Activated B cell treated with CpG ODN at 0.5 μM for 24 hours (primary cell): ENCODE measurements around the gene CTNND1. TPM values are rescaled to one million over a fixed set of nuclear protein-coding genes. Genes with fewer than 3 reads are reported as not detected.
"Not testable (repeated sequence)": the region's sequence is repeated elsewhere in the genome, so short reads cannot be mapped to it uniquely, and the experiment has no call there.

Experiments used
- ATAC-seq: fragments of 200-7000 bp; cut with Tn5 transposase; one replicate; pipeline ENCODE4 v1.10.0; 2021; ENCODE audit warnings: low read depth, mild to moderate bottlenecking, moderate library complexity
- CTCF ChIA-PET: fragments of 350-600 bp; sonication (Branson Sonifier 250); formaldehyde crosslinking; loops from one replicate; lab custom pipeline; 2021; ENCODE audit warnings: antibody characterized with exemption; lab: Charles Lee
- POLR2A ChIA-PET: fragments of 350-600 bp; sonication (Branson Sonifier 250); formaldehyde crosslinking; loops from one replicate; lab custom pipeline; 2021; ENCODE audit warnings: antibody characterized with exemption; lab: Charles Lee
- DNase-seq: peaks from one replicate; pipeline ENCODE4 v3.0.0; 2022
- H3K27ac Mint-ChIP-seq: one replicate; pipeline ENCODE4 v1.8.0; 2020; ENCODE audit warnings: mixed read lengths
- H3K27me3 Mint-ChIP-seq: one replicate; pipeline ENCODE4 v1.8.0; 2021; ENCODE audit warnings: mixed read lengths
- H3K36me3 Mint-ChIP-seq: one replicate; pipeline ENCODE4 v1.8.0; 2021; ENCODE audit warnings: low read depth, mixed read lengths
- H3K4me1 Mint-ChIP-seq: one replicate; pipeline ENCODE4 v1.8.0; 2021; ENCODE audit warnings: mixed read lengths
- H3K4me3 Mint-ChIP-seq: one replicate; pipeline ENCODE4 v1.8.0; 2020; ENCODE audit warnings: mild to moderate bottlenecking, mixed read lengths
- H3K9me3 Mint-ChIP-seq: one replicate; pipeline ENCODE4 v1.8.0; 2020; ENCODE audit warnings: mixed read lengths
- intact Hi-C: fragments of 100-400 bp; cut with micrococcal nuclease; formaldehyde crosslinking; loops from one replicate; pipeline ENCODE4 v1.15.1; 2024
- total RNA-seq: library from RNA; stranded (reverse); gene quantifications from 2 replicates; pipeline ENCODE4 v1.2.3, GENCODE V29; 2022
- TF ChIP-seq, protein P1 (sequence below): fragments of 200-600 bp; IDR thresholded peaks from one replicate; pipeline ENCODE4 v1.8.0; 2022; ENCODE audit warnings: antibody characterized with exemption, mild to moderate bottlenecking

CTNND1 gene
- total RNA-seq = 34.2 and 42.3 TPM in 2 replicates

DNA sequence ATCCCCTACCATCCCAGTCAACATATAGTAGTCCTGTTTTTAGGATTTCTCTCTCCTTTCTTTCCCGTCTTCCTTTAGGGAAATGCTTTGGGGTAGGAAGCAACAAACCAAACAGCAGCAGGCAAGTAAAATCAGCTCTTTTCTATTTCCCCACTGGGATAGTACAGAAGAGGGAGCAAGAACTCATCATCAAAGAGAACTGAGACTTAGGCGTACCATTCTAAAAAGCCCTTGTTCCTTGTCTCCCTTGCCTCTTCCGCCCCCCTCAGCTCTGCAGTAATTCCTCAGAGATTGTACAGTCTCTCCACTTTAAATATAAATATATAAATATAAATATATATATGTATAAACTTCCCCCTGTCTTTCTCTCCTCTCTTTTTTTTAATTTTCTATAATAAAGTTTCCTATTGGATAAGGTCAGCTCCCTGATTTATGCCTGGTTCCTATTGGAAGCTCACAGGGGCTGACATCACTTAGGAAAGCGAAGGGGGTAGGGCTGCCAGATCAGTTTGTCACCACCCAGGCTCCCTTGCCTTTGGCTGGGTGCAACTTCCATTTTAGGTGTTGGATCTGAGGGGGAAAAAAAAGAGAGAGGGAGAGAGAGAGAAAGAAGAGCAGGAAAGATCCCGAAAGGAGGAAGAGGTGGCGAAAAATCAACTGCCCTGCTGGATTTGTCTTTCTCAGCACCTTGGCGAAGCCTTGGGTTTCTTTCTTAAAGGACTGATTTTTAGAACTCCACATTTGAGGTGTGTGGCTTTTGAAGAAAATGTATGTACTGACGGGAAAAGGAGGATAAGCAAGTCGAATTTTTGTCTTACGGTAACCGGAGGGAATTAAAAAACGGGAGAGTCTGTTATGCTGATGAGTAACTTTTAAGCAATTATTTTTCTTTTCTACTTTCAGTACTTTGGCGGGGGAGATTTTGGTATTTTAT lies at the start of gene CTNND1:
Gene CTNND1, plus strand, starts transcription at position 502 of the 934 bp plus-strand sequence. CDS start 29,677 bp downstream, outside the sequence.
- ATAC-seq = peak; percentile 82
- TF ChIP-seq, protein P1, sequence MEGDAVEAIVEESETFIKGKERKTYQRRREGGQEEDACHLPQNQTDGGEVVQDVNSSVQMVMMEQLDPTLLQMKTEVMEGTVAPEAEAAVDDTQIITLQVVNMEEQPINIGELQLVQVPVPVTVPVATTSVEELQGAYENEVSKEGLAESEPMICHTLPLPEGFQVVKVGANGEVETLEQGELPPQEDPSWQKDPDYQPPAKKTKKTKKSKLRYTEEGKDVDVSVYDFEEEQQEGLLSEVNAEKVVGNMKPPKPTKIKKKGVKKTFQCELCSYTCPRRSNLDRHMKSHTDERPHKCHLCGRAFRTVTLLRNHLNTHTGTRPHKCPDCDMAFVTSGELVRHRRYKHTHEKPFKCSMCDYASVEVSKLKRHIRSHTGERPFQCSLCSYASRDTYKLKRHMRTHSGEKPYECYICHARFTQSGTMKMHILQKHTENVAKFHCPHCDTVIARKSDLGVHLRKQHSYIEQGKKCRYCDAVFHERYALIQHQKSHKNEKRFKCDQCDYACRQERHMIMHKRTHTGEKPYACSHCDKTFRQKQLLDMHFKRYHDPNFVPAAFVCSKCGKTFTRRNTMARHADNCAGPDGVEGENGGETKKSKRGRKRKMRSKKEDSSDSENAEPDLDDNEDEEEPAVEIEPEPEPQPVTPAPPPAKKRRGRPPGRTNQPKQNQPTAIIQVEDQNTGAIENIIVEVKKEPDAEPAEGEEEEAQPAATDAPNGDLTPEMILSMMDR = no peak
- ChIA-PET CTCF (interaction anchor here (8.7 kb wide), 1 partner anchor 40 kb away, joined by 69 read pairs; no protein-coding TSS in a partner anchor), POLR2A (interaction anchor here (0.6 to 2.7 kb wide), 6 partner anchors 10 to 50 kb away, joined by 3 to 15 read pairs (median 4); partner anchors contain the start of genes MED19 and SELENOH)
- Mint-ChIP-seq H3K27me3 (no peaks in the 10 kb centered on the region), H3K27ac (peak within 1 kb of the TSS; percentile 77), H3K4me3 (peak within 1 kb of the TSS; percentile 93), H3K9me3 (no peaks in the 10 kb centered on the region), H3K4me1 (peaks cover 30% of the 10 kb centered on the region), H3K36me3 (peaks cover 4% of the 10 kb centered on the region)
- DNase-seq = no peak
- intact Hi-C loops = loop anchor here (2.0 kb wide), 1 partner anchor 21 kb away; the partner anchor contains the start of gene SELENOH

DNA sequence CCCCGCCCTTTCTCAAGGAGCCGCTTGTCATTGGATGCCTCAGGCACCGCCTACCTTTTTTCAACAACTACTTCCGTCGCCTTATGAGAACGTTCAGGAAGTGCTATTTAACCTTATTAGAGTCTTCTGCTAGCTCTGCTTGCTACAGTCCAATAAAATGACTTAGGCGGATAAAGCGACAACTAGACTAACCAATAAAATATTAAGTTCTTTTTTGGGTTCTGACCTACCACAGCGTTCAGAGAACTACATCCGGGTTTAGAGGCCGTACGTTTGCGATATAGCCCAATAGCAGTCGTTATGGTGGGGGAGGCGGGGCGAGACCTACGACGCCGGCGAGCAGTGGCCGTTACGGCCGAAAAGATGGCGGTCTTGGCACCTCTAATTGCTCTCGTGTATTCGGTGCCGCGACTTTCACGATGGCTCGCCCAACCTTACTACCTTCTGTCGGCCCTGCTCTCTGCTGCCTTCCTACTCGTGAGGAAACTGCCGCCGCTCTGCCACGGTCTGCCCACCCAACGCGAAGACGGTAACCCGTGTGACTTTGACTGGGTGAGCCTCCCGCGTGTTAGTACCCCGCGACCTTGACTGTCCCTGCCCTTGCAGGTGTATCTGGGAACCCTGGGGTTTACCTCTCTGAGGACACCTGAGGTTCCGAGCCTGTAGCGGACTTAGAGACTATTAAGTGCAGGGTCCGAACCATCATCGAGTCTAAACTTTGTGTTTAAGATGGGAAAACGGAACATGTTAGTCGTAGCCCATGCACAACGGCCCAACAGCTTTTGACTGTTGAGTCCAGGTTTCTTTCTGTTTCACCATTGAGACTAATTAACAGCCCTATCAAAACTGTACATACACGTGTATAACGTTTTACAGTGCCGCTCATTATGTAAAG lies 49.1 kb upstream of the CTNND1 start, which contains the start of gene TMX2:
Gene TMX2, plus strand, starts transcription at position 338 of the 895 bp plus-strand sequence. Its CDS starts 26 bp downstream, at position 364.
- TF ChIP-seq, protein P1 = no peak
- CTCF ChIA-PET = interaction anchor here (0.9 to 4.1 kb wide), 3 partner anchors 29 to 255 kb away, joined by 3 to 26 read pairs (median 5); partner anchors contain the start of gene SELENOH
- intact Hi-C loops = loop anchor here (1.0 to 2.0 kb wide), 9 partner anchors 29 to 866 kb away; partner anchors contain the start of genes CLP1, SELENOH, SSRP1 and TIMM10
- peak within 1 kb of the TSS; percentile 98 for H3K4me3 Mint-ChIP-seq
- ATAC-seq (peak; percentile 87), DNase-seq (peak; percentile 75)
- peaks cover 25% of the 10 kb centered on the region for H3K36me3 Mint-ChIP-seq
- peaks cover 47% of the 10 kb centered on the region for H3K4me1 Mint-ChIP-seq
- H3K27me3 Mint-ChIP-seq = no peaks in the 10 kb centered on the region
- POLR2A ChIA-PET = interaction anchor here (0.6 to 1.9 kb wide), 21 partner anchors 10 to 306 kb away, joined by 3 to 21 read pairs (median 4); partner anchors contain the start of genes CLP1, SELENOH, TIMM10 and ZDHHC5
- H3K27ac Mint-ChIP-seq = peak within 1 kb of the TSS; percentile 96
- no peaks in the 10 kb centered on the region for H3K9me3 Mint-ChIP-seq

DNA sequence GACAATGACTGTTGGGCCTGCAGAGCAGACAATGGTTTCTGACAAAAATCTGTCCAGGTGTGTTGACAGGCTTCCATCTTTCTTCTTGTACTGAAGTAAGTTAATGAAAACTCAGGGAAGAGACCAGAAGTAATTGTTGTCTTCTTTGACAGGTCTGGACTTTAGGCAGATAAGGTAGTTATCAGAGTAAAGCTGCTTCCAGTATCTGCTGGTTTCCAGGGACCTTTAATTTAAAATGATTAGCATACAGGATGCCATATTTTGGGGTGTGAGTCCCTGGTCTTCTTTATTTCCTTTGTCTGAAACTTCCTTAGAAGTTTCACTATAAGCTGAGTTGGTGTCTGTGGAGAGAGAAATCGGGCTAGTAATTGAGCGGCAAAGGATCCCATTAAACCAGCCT lies 47.8 kb upstream of the CTNND1 start:
- no peak for DNase-seq
- no peak for ATAC-seq
- peaks cover 27% of the 10 kb centered on the region for H3K36me3 Mint-ChIP-seq
- TF ChIP-seq, protein P1 = no peak
- intact Hi-C loops = loop anchor here (2.0 kb wide), 1 partner anchor 379 kb away; the partner anchor contains the start of gene SSRP1
- peak overlapping the region; percentile 98 for H3K4me3 Mint-ChIP-seq
- ChIA-PET CTCF (interaction anchor here (1.1 to 1.6 kb wide), 2 partner anchors 81 to 87 kb away, joined by 3 to 13 read pairs; no protein-coding TSS in a partner anchor), POLR2A (interaction anchor here (1.0 to 1.2 kb wide), 2 partner anchors 19 to 28 kb away, joined by 3 to 7 read pairs; partner anchors contain the start of gene SELENOH)
- peaks cover 41% of the 10 kb centered on the region for H3K4me1 Mint-ChIP-seq
- no peaks in the 10 kb centered on the region for H3K27me3 Mint-ChIP-seq
- no peak overlapping the region for H3K27ac Mint-ChIP-seq
- H3K9me3 Mint-ChIP-seq = no peaks in the 10 kb centered on the region

GRCh38 chr11:57716726-57717125 lies 44.9 kb upstream of the CTNND1 start:
- H3K27ac Mint-ChIP-seq, intact Hi-C loops, CTCF ChIA-PET, H3K4me3 Mint-ChIP-seq, DNase-seq, POLR2A ChIA-PET, H3K9me3 Mint-ChIP-seq, H3K27me3 Mint-ChIP-seq, ATAC-seq: not testable (repeated sequence)
- peaks cover 33% of the 10 kb centered on the region for H3K36me3 Mint-ChIP-seq
- H3K4me1 Mint-ChIP-seq = peaks cover 25% of the 10 kb centered on the region
